ENCODE results near the gene MRPL14. TPM values are rescaled to one million over a fixed set of nuclear protein-coding genes. Genes with fewer than 3 reads are reported as not detected.

The MRPL14 gene
- total RNA-seq, 1 experiment from 2014 or later, result 69.6 TPM

DNA sequence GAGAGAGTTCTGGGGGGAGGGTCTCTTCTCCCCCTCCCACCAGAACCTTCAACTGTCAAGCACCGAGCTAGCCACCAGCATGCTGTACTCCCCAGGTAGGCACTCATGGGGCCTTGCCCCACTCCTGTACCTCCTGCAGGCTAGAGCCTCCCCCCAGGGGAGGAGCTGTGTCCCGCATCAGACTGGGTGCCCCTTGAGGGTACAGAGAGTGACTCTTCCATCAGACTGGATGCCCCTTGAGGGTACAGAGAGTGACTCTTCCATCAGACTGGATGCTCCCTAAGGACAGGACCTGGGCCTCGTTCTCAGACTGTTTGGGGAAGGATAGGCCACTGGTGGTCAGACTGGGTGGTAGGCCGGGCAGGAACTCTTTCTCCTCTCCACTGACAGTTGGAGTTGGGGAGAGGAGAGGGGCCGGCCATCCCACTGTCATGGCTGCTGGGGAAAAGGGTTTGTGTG, 31.5 kb upstream of the MRPL14 start, which contains the start of gene CAPN11:
Gene CAPN11, plus strand, starts transcription at position 51 of the 459 bp plus-strand sequence. Its CDS starts 29 bp downstream, at position 80.
- ChIA-PET CTCF (no interaction called here), RAD21 (ENCODE audit: low non-redundant PET in 1 of 2, low total read pairs in 2 of 2, uncharacterized antibody in 2 of 2, unreplicated experiment in 2 of 2) (no interaction called here), POLR2A (no interaction called here)
- TF ChIP-seq SP1 (IDR thresholded peaks at IDR 0.05; ENCODE audit: low read depth) (no peak), SIN3A (IDR thresholded peaks at IDR 0.05; ENCODE audit: low read depth) (no peak), FOSL1 (IDR thresholded peaks at IDR 0.05; ENCODE audit: low read depth) (no peak), ZFX (IDR thresholded peaks at IDR 0.05) (no peak), EZH2phosphoT487 (IDR thresholded peaks at IDR 0.05; ENCODE audit: borderline replicate concordance) (no peak), JUND (IDR thresholded peaks at IDR 0.05) (no peak)
- no peak within 1 kb of the TSS for H3K9ac ChIP-seq (ENCODE audit: low read length)
- no TSS peak for BruUV-seq (replicated peaks)
- no peaks in the 10 kb centered on the region for H3K9me2 ChIP-seq (ENCODE audit: insufficient read depth)
- DNase-seq (ENCODE audit: low read depth, low spot score) (no peak), ATAC-seq (no peak)
- no peaks in the 10 kb centered on the region for H4K20me1 ChIP-seq (ENCODE audit: insufficient read depth)
- H3K9me3 ChIP-seq (ENCODE audit: control insufficient read depth in 1 of 2, insufficient read depth in 1 of 2, low read depth in 1 of 2, low read length in 2 of 2), result no peaks in the 10 kb centered on the region
- H3K79me2 ChIP-seq (ENCODE audit: insufficient read depth, low read length), result no peaks in the 10 kb centered on the region
- H3K27ac ChIP-seq (ENCODE audit: low read depth, low read length), result no peak within 1 kb of the TSS
- intact Hi-C loops (cut with micrococcal nuclease), result no loop called here
- H3K27me3 ChIP-seq (ENCODE audit: insufficient read depth, low read length), result peaks cover under 1% of the 10 kb centered on the region; the same call in 1 of the 2 replicates
- no peaks in the 10 kb centered on the region; a peak in 1 of 4 replicates for H3K36me3 ChIP-seq (ENCODE audit: control insufficient read depth in 1 of 2, insufficient read depth in 2 of 2, low read length in 2 of 2)
- no peak within 1 kb of the TSS for H3K4me3 ChIP-seq (replicated peaks in 1 of 2; ENCODE audit: low read depth in 1 of 2, low read length in 2 of 2)
- H2AFZ ChIP-seq (ENCODE audit: low read depth, low read length, poor library complexity, severe bottlenecking), result no peak within 1 kb of the TSS
- no peak within 1 kb of the TSS for H3K4me2 ChIP-seq (ENCODE audit: low read length)
- H3K4me1 ChIP-seq (ENCODE audit: control insufficient read depth in 1 of 2, insufficient read depth in 2 of 2, low read length in 2 of 2), result peaks cover 0 to 15% of the 10 kb centered on the region in 2 experiments; a peak in 2 of 4 replicates

DNA sequence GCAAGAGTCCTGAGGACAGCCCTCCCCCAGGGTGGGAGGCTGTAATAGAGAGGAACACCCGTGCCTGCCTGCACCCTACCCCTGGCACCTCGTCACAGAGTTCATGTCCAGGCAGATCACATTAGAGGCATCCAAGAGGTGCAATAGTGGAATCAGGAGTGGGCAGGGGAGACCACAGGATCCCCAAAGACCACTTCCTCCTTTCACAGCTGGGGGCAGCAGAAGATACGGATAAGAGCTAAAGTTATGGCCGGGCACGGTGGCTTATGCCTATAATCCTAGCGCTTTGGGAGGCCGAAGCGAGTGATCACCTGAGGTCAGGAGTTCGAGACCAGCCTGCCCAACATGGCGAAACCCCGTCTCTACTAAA, 29.9 kb upstream of the MRPL14 start:
- DNase-seq (ENCODE audit: low read depth, low spot score) (no peak), ATAC-seq (no peak)
- CTCF ChIA-PET, result interaction anchor here (1.0 to 1.6 kb wide), 2 partner anchors 15 to 80 kb away, joined by 5 to 6 read pairs; no protein-coding TSS in a partner anchor
- H3K9ac ChIP-seq (ENCODE audit: low read length), result no peak overlapping the region
- no peak overlapping the region for H3K4me2 ChIP-seq (ENCODE audit: low read length)
- H3K27ac ChIP-seq (ENCODE audit: low read depth, low read length), result no peak overlapping the region
- no peaks in the 10 kb centered on the region for H3K27me3 ChIP-seq (ENCODE audit: insufficient read depth, low read length)
- BruUV-seq (replicated peaks), result no TSS peak
- H3K9me3 ChIP-seq (ENCODE audit: control insufficient read depth in 1 of 2, insufficient read depth in 1 of 2, low read depth in 1 of 2, low read length in 2 of 2), result no peaks in the 10 kb centered on the region
- H3K4me3 ChIP-seq (replicated peaks in 1 of 2; ENCODE audit: low read depth in 1 of 2, low read length in 2 of 2), result no peak overlapping the region
- H4K20me1 ChIP-seq (ENCODE audit: insufficient read depth), result no peaks in the 10 kb centered on the region
- H2AFZ ChIP-seq (ENCODE audit: low read depth, low read length, poor library complexity, severe bottlenecking), result no peak overlapping the region
- TF ChIP-seq ZBTB33 (IDR thresholded peaks at IDR 0.05; ENCODE audit: extremely low read depth, insufficient replicate concordance, low read length), result no peak
- no peaks in the 10 kb centered on the region for H3K79me2 ChIP-seq (ENCODE audit: insufficient read depth, low read length)
- H3K36me3 ChIP-seq (ENCODE audit: control insufficient read depth in 1 of 2, insufficient read depth in 2 of 2, low read length in 2 of 2), result no peaks in the 10 kb centered on the region; a peak in 1 of 4 replicates
- RAD21 ChIA-PET (ENCODE audit: low non-redundant PET in 1 of 2, low total read pairs in 2 of 2, uncharacterized antibody in 2 of 2, unreplicated experiment in 2 of 2), result no interaction called here
- H3K9me2 ChIP-seq (ENCODE audit: insufficient read depth), result no peaks in the 10 kb centered on the region
- peaks cover 0 to 14% of the 10 kb centered on the region in 2 experiments; a peak in 2 of 4 replicates for H3K4me1 ChIP-seq (ENCODE audit: control insufficient read depth in 1 of 2, insufficient read depth in 2 of 2, low read length in 2 of 2)
- POLR2A ChIA-PET, result no interaction called here
- intact Hi-C loops (cut with micrococcal nuclease), result no loop called here

All from HCT116 (cell line).